ENCODE measurements around the gene BTG4. TPM values are rescaled to one million over a fixed set of nuclear protein-coding genes. Genes with fewer than 3 reads are reported as not detected.

The BTG4 gene
- total RNA-seq, 1 donor from 2014 or later = 0.50 TPM

- Histone ChIP-seq H2AFZ (ENCODE audit: low read depth, low read length) (no peak overlapping the region), H3K4me2 (ENCODE audit: low read length) (no peak overlapping the region), H3K27ac (ENCODE audit: low read depth, low read length) (no peak overlapping the region)
These were observed 20.2 kb upstream of the BTG4 start for GRCh38 chr11:111532365-111532709.

GRCh38 chr11:111531687-111532364 lies 19.6 kb upstream of the BTG4 start:
- peak overlapping the region; percentile 65 for H3K4me2 ChIP-seq (ENCODE audit: low read length)
- Mint-ChIP-seq H3K27me3 (ENCODE audit: low read depth, unreplicated experiment) (no peaks in the 10 kb centered on the region), H3K4me3 (ENCODE audit: unreplicated experiment) (no peak overlapping the region), H3K4me1 (ENCODE audit: low read depth, unreplicated experiment) (peaks cover 39% of the 10 kb centered on the region), H3K36me3 (ENCODE audit: low read depth, unreplicated experiment) (no peaks in the 10 kb centered on the region), H3K9me3 (ENCODE audit: unreplicated experiment) (no peaks in the 10 kb centered on the region), H3K27ac (ENCODE audit: unreplicated experiment) (peak overlapping the region; percentile 93)
- no peak for TF ChIP-seq CTCF (IDR thresholded peaks at IDR 0.05; ENCODE audit: insufficient read depth, low read depth, low read length)
- no peak for TF ChIP-seq EZH2 (IDR thresholded peaks at IDR 0.05; ENCODE audit: insufficient read depth, low read length)
- peak overlapping the region; percentile 43 for H3K9ac ChIP-seq (ENCODE audit: low read length)
- peak overlapping the region; percentile 68 for H3K27ac ChIP-seq (ENCODE audit: low read depth, low read length)
- no peaks in the 10 kb centered on the region for H3K79me2 ChIP-seq (ENCODE audit: insufficient read depth, low read length)
- H3K27me3 ChIP-seq (ENCODE audit: insufficient read depth, low read length) = no peaks in the 10 kb centered on the region
- no peaks in the 10 kb centered on the region for H3K9me3 ChIP-seq (ENCODE audit: insufficient read depth, low read depth, low read length)
- no peak overlapping the region for H3K4me3 ChIP-seq (ENCODE audit: insufficient read depth, low read depth, low read length)
- DNase-seq (ENCODE audit: low read depth) (peak; percentile 92), FAIRE-seq (peak; percentile 93)
- no peaks in the 10 kb centered on the region for H4K20me1 ChIP-seq (ENCODE audit: insufficient read depth, low read length)
- H3K4me1 ChIP-seq (ENCODE audit: insufficient read depth, low read length) = peaks cover 23% of the 10 kb centered on the region
- no peaks in the 10 kb centered on the region for H3K36me3 ChIP-seq (ENCODE audit: insufficient read depth, low read length)
- peak overlapping the region; percentile 48 for H2AFZ ChIP-seq (ENCODE audit: low read depth, low read length)

More at GRCh38 chr11:111532365-111532709, 20.2 kb upstream of the BTG4 start:
- no peaks in the 10 kb centered on the region for H3K36me3 ChIP-seq (ENCODE audit: insufficient read depth, low read length)
- no peak for FAIRE-seq
- no peaks in the 10 kb centered on the region for H3K9me3 Mint-ChIP-seq (ENCODE audit: unreplicated experiment)
- peak overlapping the region; percentile 93 for H3K27ac Mint-ChIP-seq (ENCODE audit: unreplicated experiment)
- no peak overlapping the region for H3K4me3 ChIP-seq (ENCODE audit: insufficient read depth, low read depth, low read length)
- H3K4me1 Mint-ChIP-seq (ENCODE audit: low read depth, unreplicated experiment) = peaks cover 34% of the 10 kb centered on the region
- H3K9ac ChIP-seq (ENCODE audit: low read length) = no peak overlapping the region
- no peak for DNase-seq (ENCODE audit: low read depth)
- H3K9me3 ChIP-seq (ENCODE audit: insufficient read depth, low read depth, low read length) = no peaks in the 10 kb centered on the region
- TF ChIP-seq EZH2 (IDR thresholded peaks at IDR 0.05; ENCODE audit: insufficient read depth, low read length) (no peak), CTCF (IDR thresholded peaks at IDR 0.05; ENCODE audit: insufficient read depth, low read depth, low read length) (no peak)
- no peaks in the 10 kb centered on the region for H4K20me1 ChIP-seq (ENCODE audit: insufficient read depth, low read length)
- H3K4me3 Mint-ChIP-seq (ENCODE audit: unreplicated experiment) = no peak overlapping the region
- no peaks in the 10 kb centered on the region for H3K27me3 Mint-ChIP-seq (ENCODE audit: low read depth, unreplicated experiment)
- no peaks in the 10 kb centered on the region for H3K27me3 ChIP-seq (ENCODE audit: insufficient read depth, low read length)
- H3K36me3 Mint-ChIP-seq (ENCODE audit: low read depth, unreplicated experiment) = no peaks in the 10 kb centered on the region
- H3K4me1 ChIP-seq (ENCODE audit: insufficient read depth, low read length) = peaks cover 20% of the 10 kb centered on the region
- no peaks in the 10 kb centered on the region for H3K79me2 ChIP-seq (ENCODE audit: insufficient read depth, low read length)

- Histone ChIP-seq H3K4me2 (ENCODE audit: low read length) (peak overlapping the region; percentile 65), H3K27me3 (ENCODE audit: insufficient read depth, low read length) (no peaks in the 10 kb centered on the region), H3K79me2 (ENCODE audit: insufficient read depth, low read length) (no peaks in the 10 kb centered on the region), H3K9ac (ENCODE audit: low read length) (no peak overlapping the region), H4K20me1 (ENCODE audit: insufficient read depth, low read length) (no peaks in the 10 kb centered on the region), H2AFZ (ENCODE audit: low read depth, low read length) (no peak overlapping the region), H3K36me3 (ENCODE audit: insufficient read depth, low read length) (no peaks in the 10 kb centered on the region), H3K9me3 (ENCODE audit: insufficient read depth, low read depth, low read length) (no peaks in the 10 kb centered on the region), H3K4me3 (ENCODE audit: insufficient read depth, low read depth, low read length) (no peak overlapping the region), H3K4me1 (ENCODE audit: insufficient read depth, low read length) (peaks cover 30% of the 10 kb centered on the region), H3K27ac (ENCODE audit: low read depth, low read length) (peak overlapping the region; percentile 68)
- Mint-ChIP-seq H3K4me1 (ENCODE audit: low read depth, unreplicated experiment) (peaks cover 44% of the 10 kb centered on the region), H3K4me3 (ENCODE audit: unreplicated experiment) (no peak overlapping the region), H3K36me3 (ENCODE audit: low read depth, unreplicated experiment) (no peaks in the 10 kb centered on the region), H3K27me3 (ENCODE audit: low read depth, unreplicated experiment) (no peaks in the 10 kb centered on the region), H3K9me3 (ENCODE audit: unreplicated experiment) (no peaks in the 10 kb centered on the region), H3K27ac (ENCODE audit: unreplicated experiment) (peak overlapping the region; percentile 5)
- TF ChIP-seq CTCF (IDR thresholded peaks at IDR 0.05; ENCODE audit: insufficient read depth, low read depth, low read length) (no peak), EZH2 (IDR thresholded peaks at IDR 0.05; ENCODE audit: insufficient read depth, low read length) (no peak)
- DNase-seq (ENCODE audit: low read depth) (no peak), FAIRE-seq (no peak)
These were observed 18.9 kb upstream of the BTG4 start for GRCh38 chr11:111531136-111531535.
